ENCODE measurements around the gene PHAX.

DNA sequence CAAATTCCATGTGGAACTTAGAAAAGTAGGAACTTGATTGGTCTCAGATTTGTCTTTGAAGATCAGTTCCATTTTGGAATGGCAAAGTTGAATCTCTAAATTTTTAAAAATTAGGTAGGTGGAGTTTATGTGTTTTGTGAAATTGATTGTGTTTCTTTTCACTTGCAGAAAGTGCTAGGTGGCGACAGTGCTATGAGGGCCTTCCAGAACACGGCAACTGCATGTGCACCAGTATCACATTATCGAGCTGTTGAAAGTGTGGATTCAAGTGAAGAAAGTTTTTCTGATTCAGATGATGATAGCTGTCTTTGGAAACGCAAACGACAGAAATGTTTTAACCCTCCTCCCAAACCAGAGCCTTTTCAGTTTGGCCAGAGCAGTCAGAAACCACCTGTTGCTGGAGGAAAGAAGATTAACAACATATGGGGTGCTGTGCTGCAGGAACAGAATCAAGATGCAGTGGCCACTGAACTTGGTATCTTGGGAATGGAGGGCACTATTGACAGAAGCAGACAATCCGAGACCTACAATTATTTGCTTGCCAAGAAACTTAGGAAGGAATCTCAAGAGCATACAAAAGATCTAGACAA is 2.8 kb downstream of the PHAX start:
- no peak for TF ChIP-seq POLR2AphosphoS5 (IDR thresholded peaks at IDR 0.05; ENCODE audit: low read depth)
- TF ChIP-seq, protein P1, sequence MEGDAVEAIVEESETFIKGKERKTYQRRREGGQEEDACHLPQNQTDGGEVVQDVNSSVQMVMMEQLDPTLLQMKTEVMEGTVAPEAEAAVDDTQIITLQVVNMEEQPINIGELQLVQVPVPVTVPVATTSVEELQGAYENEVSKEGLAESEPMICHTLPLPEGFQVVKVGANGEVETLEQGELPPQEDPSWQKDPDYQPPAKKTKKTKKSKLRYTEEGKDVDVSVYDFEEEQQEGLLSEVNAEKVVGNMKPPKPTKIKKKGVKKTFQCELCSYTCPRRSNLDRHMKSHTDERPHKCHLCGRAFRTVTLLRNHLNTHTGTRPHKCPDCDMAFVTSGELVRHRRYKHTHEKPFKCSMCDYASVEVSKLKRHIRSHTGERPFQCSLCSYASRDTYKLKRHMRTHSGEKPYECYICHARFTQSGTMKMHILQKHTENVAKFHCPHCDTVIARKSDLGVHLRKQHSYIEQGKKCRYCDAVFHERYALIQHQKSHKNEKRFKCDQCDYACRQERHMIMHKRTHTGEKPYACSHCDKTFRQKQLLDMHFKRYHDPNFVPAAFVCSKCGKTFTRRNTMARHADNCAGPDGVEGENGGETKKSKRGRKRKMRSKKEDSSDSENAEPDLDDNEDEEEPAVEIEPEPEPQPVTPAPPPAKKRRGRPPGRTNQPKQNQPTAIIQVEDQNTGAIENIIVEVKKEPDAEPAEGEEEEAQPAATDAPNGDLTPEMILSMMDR (IDR thresholded peaks at IDR 0.05; ENCODE audit: insufficient read depth, low read length), result no peak

Data from HL-60 (cell line).